ENCODE data around the gene MAFG. TPM values are rescaled to one million over a fixed set of nuclear protein-coding genes. Genes with fewer than 3 reads are reported as not detected.

The MAFG gene
- total RNA-seq (2014; rRNA removed; shearing (Covaris generic)): 30.1 and 37.6 TPM in 2 replicates

GRCh38 chr17:81927653-81928543, at the start of gene MAFG:
Gene MAFG, minus strand, starts transcription at chr17:81927735. Its CDS starts 4,550 bp downstream, at chr17:81923185.
- peak; percentile 90 for DNase-seq (ENCODE audit: low spot score)

GRCh38 chr17:81976332-81977210, 49.0 kb upstream of the MAFG start:
- DNase-seq (ENCODE audit: low spot score): peak; percentile 22

GRCh38 chr17:81973432-81973831, 45.9 kb upstream of the MAFG start:
- DNase-seq (ENCODE audit: low spot score): no peak

GRCh38 chr17:81968850-81969812, 41.6 kb upstream of the MAFG start:
- DNase-seq (ENCODE audit: low spot score): no peak

- DNase-seq (ENCODE audit: low spot score): no peak
Observed at GRCh38 chr17:81968396-81968745, 40.8 kb upstream of the MAFG start.

- peak; percentile 54 for DNase-seq (ENCODE audit: low spot score)
Observed at GRCh38 chr17:81967533-81968395, 40.2 kb upstream of the MAFG start.

GRCh38 chr17:81967244-81967532, 39.7 kb upstream of the MAFG start:
- DNase-seq (ENCODE audit: low spot score): no peak

DNA sequence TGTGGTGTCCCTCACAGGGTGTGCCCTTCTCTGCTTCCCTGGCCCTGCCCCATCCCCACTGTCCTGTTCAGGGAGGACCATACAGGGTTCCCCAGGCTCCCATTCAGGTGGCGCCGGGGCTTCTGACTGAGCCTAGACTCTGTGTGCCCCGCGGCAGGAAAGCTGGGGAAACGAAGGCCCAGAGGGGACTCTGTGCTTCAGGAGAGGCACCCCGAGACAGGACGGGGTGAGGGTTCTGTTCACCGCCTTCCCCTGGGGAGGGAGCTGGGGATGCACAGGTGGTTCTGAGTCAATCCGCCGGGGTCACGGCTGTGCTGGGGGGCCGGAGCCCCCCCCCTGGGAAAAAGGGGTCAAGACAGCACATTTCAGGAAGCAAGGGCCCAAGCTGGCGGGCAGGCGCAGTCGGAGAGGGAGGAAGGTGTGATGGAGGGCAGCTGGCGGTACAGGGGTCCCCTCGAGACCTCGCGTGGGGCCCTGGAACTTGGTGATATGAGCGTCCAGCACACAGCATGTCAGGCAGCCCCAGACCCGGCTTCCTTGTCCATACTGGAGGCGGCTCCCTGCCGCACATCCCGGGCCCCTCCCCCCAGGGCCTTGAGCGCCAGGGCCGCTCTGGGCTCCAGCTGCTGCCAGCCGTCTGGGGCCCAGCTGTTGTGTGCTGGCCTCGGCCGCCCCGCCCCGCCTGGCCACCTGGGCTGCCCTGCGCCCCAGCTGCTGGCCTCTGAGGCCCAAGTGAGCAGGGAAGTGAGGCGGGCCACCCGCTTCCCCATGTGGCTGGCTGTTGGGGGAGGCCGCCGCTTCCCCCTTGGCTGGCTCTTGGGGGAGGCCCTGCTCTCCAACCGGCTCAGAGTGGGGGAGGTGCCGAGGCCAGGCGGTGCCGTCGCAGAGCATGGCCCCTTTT, 39.1 kb upstream of the MAFG start:
- no peak for DNase-seq (ENCODE audit: low spot score)

GRCh38 chr17:81964081-81964849, 36.7 kb upstream of the MAFG start:
- no peak for DNase-seq (ENCODE audit: low spot score)

DNA sequence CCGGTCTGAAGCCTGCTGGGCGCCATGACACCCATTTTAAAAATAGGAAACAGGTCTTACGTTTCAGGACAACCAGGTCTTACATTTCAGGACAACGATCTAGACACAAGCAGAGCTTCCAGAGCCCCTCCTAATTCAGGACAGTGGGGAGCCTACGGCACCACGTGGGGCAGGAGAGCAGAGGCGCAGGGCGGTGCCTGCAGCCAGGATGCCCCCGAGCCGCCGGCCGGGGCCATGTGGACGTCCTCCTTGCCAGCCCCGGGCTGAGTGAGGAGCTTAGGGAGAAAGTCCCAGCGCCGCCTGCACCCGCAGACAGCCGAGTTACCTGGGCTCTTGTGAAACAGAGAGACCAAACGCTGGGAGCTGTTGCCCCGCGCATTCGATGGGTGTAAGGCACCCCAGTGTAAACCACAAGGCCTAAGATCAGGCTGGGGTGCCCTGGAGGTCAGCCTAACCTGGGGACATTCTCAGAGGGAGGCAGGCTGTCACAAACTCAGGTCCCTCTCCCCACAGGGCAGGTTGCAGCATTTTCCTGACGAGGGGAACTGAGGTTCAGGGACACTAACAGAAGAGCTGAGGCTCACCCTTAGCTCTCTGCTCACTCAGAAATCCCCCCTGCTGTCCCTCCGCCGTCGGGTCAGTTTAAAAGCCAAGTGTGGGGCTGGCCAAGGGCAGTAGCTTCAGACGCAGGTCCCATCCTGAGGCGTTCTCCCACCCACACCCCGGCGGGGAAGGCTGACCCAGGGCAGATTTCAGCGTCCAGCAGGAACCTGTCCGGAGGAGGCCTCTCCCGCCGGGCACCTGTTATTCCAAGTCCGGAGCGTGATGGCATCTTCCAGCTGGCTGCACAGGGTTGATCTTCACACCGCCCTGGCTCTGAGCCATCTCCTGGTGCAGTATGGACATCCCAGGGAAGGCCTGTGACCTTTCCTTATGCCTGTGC, 35.2 kb upstream of the MAFG start:
- no peak for DNase-seq (ENCODE audit: low spot score)

DNA sequence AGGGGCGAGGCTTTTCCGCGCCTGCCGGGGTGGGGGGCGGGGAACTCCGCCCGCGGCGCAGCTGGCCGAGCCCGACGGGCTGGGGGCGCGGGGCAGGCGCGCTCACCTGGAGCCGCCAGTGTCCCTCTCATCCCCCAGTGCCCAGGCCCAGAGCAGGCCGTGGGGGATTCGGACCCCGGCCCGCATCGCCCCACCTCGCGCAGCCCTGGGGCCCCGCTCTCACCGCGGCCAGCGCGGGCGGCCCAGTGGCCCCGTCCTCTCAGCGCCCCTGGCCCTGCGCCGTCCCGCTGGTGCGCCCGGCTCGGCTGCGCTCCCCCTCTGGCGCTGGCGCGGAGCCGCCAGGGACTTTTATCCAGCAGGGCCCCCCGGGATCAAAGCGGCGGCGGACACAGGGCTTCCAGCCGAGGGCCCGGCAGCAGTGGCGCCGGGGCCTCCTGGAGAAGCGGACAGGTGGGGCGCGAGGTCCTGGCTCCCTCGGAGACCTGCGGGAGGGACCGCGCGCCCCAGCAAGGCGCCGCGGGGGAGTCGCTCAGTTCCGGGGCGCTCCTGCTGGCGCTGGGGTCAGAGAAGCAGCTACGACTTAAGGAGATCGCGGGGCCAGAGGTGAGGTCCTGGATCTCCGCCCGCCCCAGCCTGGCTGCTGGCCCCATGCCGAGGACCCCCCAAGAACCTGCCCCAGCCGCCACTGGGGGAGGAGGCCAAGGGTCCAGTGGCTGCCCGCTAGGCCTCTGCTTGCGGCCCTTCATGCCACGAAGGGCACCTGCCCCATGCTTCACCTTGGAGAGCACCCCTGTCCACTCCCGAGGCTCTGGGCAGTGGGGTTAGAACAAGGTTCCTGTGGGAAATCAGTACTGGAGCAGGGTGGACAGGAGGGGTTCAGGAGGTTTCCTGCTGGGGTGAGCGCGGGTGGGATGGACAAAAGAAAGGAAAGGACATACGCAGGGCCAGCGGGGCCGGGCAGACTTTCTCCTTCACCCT, 34.3 kb upstream of the MAFG start:
- no peak for DNase-seq (ENCODE audit: low spot score)

GRCh38 chr17:81961087-81961511, 33.6 kb upstream of the MAFG start, which contains the start of gene NOTUM:
Gene NOTUM, minus strand, starts transcription at chr17:81961187. Its CDS starts 278 bp downstream, at chr17:81960909.
- DNase-seq (ENCODE audit: low spot score): no peak

- no peak for DNase-seq (ENCODE audit: low spot score)
Observed at GRCh38 chr17:81960130-81960958, 32.8 kb upstream of the MAFG start.

GRCh38 chr17:81959362-81960129, 32.0 kb upstream of the MAFG start:
- DNase-seq (ENCODE audit: low spot score): no peak

All from A172 (cell line).